Fibroblast of the aortic adventitia (primary cell): ENCODE measurements around the gene NOC2L. TPM values are rescaled to one million over a fixed set of nuclear protein-coding genes. Genes with fewer than 3 reads are reported as not detected.

Experiments used
- DNase-seq: peaks from one replicate; pipeline ENCODE4 v3.0.0-alpha.2; 2010; ENCODE audit warnings: low read depth
- H3K4me3 ChIP-seq: 2 replicates; pipeline ENCODE4 v1.5.1; 2011; ENCODE audit warnings: low read depth, mild to moderate bottlenecking, control low read depth, low read length, moderate library complexity
- total RNA-seq: library from RNA; depleted of rRNA; stranded (reverse); fragments of >200 nt; gene quantifications from 2 replicates; pipeline ENCODE4 v1.2.3, GENCODE V29; 2012; ENCODE audit warnings: low replicate concordance
- TF ChIP-seq, protein P1 (sequence below): IDR thresholded peaks from 2 replicates; pipeline ENCODE4 v1.5.1; 2011; ENCODE audit warnings: mild to moderate bottlenecking, low read length, control low read depth, inconsistent platforms; ENCODE audit not compliant: insufficient read depth

NOC2L gene
- total RNA-seq, 1 donor: 54.1 TPM

DNA sequence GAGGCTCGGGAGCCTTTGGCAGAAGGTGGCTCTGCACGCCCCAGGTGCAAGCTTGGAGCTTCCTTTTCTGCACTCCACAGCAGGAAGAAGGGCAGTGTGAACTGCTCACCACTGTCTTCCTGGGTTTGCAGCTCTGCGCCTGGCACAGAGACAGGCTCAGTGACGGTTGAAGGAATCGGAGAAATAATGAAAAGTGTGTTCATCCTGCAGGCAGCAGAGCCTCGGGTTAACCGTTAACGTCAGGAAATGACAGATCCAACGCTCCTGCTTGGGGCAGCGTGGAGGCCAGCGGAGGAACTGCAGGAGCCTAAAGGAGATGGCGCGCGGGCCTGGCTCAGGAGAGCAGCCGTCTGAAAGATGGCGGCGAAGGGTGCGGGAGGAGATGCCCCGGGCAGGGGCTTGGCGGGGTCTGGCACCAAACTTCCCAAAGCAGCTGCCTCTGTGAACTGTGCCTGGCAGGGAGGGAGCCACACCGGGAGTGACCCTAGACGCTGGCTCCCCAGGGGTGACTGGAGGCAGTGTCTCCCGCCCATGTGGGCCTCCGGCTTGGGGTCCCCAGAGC is 46.2 kb downstream of the NOC2L start:
- H3K4me3 ChIP-seq: no peak overlapping the region
- TF ChIP-seq, protein P1, sequence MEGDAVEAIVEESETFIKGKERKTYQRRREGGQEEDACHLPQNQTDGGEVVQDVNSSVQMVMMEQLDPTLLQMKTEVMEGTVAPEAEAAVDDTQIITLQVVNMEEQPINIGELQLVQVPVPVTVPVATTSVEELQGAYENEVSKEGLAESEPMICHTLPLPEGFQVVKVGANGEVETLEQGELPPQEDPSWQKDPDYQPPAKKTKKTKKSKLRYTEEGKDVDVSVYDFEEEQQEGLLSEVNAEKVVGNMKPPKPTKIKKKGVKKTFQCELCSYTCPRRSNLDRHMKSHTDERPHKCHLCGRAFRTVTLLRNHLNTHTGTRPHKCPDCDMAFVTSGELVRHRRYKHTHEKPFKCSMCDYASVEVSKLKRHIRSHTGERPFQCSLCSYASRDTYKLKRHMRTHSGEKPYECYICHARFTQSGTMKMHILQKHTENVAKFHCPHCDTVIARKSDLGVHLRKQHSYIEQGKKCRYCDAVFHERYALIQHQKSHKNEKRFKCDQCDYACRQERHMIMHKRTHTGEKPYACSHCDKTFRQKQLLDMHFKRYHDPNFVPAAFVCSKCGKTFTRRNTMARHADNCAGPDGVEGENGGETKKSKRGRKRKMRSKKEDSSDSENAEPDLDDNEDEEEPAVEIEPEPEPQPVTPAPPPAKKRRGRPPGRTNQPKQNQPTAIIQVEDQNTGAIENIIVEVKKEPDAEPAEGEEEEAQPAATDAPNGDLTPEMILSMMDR: peak; percentile 46
- no peak for DNase-seq

DNA sequence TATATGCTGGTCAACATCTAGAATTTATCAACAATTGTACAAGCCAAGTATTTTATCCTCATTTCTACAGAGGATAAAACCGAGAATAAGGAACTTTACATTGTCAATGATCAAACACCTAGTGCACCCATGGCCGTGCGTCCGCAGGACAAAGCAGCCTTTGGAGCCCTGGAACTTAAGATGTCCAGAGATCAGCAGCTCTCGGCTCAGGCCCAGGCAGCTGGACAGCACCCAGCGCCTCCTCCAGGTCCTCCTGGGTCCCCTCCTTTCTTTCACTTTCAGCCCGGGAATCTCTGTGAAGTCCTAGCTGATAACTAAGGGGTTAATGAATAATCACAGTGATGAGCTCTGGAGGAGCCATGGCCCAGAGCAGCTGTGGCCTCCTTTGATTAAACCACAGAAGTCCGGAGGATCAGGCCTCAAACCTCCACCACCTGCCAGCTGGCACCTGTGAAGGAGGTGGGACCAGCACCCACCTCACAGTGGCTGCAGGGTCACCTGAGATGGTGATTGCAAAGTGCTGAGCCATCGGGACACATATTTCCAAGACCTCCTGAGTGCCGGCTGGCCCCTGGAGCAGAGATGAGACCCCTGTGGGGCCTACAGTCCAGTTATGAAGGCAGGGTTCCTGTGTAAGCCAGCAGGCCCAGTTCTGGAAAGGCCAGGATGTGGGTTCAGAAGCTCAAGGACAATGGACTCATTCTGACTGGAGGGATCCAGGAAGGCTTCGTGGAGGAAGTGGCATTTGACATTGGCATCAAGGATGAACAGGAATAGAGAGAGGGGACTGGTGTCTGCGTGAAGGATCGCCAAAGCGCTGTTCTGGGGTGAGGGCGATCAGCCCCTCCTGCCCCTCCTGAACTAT is 46.9 kb downstream of the NOC2L start:
- H3K4me3 ChIP-seq: no peak overlapping the region
- no peak for DNase-seq
- TF ChIP-seq, protein P1: no peak

DNA sequence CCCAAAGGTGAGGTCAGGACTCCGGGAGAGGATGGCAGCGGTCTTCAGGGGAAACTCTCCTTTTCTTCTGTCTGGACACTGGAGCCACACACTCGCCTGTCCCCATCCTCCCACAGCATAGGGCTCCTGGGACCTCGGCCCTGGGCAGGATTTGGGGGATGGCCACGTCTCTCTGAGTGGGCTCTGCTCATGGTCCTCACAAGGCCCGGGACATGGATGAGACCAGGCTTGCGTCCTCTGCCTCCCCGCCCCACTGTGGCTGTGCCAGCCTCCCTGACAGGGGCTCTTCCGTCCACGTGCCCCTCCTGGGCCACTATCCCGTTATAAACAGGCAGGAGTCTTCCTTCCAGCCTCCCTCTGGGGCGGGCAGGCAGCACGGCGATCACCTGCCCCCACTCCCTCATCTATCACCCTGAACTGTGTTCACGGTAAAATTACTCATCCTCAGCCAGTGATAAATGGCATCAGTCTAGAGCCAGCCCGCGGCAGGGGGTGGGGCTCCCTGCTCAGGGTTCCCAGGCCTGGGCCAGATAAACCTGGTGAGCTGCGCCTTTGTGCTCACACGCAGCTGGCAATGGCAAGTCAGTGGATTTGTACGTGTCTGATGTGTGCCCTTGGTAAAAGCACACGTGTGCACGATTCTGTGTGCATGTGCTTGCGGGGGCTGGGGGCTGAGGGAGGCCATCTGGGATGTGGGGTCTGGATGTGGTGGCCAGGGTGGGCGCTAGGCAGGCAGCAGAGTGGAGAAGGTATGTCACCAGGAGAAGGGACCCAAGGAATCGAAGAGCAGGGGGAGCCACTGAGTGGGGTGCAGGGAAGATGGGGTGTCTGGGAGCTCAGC is 48.0 kb downstream of the NOC2L start:
- TF ChIP-seq, protein P1: no peak
- peak; percentile 17 for DNase-seq

DNA sequence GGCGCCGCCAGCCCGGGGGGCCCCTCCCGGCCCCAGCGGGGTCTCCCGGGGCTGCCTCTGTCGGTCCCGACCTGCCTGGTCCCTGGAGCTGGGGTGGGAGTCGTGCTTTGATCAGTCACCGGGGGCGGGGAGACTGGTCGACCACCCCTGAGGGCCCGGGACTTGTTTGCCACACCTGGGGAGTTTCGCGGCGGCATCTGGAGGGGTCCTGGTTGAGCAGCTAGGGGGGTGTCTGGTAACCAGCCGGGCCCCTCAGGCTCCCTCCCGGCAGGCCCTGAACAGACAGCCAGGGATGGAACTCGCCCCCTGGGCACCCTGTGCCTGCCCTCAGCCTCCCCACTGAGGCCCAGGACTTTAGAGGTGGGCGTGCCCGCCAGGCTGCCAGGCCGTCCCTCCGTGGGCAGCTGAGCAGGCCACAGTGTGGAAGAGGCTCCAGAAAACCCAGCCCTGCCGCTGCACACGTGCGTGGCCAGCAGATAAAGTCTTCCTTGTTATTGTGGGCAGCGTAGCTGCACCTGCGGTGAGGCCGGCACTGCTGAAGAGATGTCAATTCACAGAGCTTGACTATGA is 48.7 kb downstream of the NOC2L start:
- TF ChIP-seq, protein P1: no peak
- DNase-seq: no peak
- H3K4me3 ChIP-seq: no peak overlapping the region

More for the DNA sequence above, 48.0 kb downstream of the NOC2L start:
- no peak overlapping the region for H3K4me3 ChIP-seq

DNA sequence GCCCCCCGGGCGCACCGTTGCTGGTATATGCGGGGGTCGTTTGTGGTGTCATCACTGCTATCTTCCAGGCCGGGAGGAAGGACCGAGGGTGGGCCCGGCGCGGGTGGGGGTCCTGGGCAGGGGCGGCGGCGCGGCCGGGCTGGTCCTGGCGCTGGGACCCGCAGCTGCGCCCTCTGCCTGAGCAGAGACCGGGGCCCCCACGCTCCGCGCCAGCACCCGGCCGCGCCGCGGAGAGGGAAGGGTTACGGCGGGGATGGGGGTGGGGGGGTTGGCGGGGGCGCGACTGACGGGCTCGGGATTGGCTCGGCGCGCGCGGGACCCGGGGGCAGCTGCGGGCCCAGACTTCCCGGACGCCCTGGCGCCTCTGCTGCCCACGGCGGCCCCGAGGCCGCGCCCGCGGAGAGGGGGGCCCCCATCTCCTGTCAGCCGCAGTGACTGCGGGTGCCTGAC is 49.2 kb downstream of the NOC2L start:
- TF ChIP-seq, protein P1: no peak
- no peak overlapping the region for H3K4me3 ChIP-seq
- no peak for DNase-seq

DNA sequence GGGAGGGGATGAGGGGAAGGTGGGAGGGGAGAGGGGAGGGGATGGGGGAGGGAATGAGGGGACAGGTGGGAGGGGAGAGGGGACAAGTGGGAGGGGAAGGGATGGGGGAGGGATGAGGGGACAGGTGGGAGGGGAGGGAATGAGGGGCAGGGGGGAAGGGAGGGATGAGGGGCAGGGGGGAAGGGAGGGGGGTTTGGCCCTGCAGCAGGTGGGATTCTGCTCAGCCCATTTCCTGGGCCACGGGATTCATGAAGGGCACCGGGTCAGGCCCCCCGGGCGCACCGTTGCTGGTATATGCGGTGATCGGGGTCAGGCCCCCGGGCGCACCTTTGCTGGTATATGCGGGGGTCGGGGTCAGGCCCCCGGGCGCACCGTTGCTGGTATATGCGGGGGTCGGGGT is 50.4 kb downstream of the NOC2L start:
- TF ChIP-seq, protein P1: no peak
- H3K4me3 ChIP-seq: no peak overlapping the region
- DNase-seq: no peak
